HG02678 (cell line): ENCODE results near the gene ATAD3A.

Experiments used
- ATAC-seq: cut with Tn5 transposase; IDR thresholded peaks from one replicate; pipeline ENCODE4 v1.9.1; 2021; ENCODE audit warnings: mild to moderate bottlenecking, moderate library complexity; ENCODE audit not compliant: unreplicated experiment

ATAD3A gene

DNA sequence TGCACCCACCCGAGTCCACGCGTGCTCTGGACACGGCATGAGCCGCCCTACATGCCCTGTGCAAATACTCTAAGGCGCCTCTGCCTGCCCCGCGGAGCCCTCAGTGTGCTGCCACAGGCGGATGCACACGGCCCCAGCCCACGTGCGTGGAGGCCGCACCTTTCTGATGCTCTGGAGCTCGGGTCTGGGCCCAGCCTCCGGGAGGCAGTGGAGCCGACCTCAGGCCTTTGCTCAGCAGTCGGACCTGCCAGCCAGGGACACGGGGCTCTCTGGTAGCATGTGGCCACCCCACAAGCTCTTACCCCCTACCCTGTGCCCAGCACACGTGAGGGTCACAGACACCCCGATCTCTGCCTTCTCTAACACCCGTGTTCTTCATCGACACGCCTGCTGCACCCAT, 26.4 kb downstream of the ATAD3A start:
- ATAC-seq: no peak

DNA sequence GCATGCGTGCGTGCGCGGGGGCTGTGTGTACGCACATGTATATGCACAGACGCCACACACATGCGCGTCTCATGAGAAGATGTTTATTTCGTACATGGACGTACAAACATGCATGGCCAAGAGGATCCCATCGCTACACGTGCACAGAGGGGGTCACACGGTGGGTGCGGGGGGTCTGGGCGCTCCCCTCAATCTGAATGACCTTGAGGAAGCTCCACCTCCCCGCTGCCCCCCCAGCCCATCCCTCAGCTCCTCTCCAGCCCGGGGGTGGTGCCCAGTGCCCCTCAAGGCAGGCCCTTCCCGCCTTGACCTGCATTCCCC, 27.0 kb downstream of the ATAD3A start:
- ATAC-seq: no peak

DNA sequence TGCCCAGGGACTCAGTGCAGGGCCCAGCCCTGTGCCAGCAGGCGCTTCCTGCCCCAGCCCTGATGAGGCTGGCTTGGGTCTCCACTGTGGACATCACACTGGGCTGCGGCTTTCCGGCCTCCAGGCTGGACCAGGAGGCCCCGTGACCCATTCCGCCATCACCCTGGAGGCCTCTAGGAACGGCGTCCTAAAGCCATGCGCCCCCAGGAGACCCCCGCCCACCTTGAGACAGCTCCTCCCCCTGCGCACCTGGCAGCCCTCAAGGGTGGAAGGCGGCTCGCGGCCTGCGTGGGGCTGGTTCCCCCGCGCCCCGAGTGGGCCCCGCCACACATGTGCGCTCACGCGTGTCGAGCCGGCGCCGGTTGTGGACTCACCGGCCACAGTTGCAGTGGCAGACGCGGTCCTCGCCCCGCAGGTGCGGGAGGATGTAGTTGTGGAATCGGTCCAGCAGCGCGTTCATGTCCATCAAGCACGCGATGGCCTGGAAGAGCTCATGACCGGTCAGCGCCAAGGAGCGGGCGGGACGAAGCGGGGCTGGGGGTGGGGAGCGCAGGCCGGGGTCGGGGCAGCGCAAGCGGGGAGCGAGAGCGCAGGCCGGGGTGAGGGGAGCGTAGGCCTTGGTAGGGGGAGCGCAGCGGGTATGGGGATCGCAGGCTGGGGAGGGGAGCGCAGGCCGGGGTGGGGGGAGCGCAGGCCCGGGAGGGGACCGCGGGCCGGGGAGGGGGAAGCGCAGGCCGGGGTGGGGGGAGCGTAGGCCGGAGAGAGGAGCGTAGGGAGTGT, 27.5 kb downstream of the ATAD3A start:
- no peak for ATAC-seq

DNA sequence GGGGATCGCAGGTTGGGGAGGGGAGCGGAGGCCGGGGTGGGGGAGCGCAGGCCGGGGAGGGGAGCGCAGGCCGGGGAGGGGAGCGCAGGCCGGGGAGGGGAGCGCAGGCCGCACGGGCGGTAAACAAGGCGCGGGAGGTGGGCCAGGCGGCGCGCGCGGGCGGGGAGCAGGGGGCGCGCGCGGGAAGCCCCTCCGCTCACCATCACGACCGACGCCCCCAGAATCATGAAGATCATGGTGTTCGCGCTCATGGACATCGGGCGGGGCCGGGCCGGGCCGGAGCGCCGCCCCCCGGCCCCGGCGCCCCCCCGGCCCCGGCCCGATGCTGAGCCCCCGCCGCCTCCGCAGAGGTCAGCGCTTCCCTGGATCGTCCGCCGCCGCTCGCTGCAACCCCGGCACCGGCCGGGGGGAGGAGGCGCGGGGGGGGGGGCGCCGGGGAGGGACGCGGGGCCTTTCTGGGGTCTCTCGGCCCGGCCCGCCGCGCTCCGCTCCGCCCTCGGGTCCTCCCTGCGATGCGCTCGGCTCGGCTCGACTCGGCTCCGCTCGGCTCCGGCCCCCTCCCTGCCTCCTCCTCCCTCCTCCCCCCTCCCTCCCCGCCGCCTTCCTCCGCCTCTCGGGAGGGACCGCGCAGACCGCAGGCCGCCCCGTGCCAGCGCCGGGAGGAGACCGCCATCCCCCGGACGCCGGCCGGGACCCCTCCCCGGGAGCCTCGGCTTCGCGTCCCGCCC, 28.3 kb downstream of the ATAD3A start, which contains the start of gene TMEM240:
Gene TMEM240, minus strand, starts transcription at position 535 of the 728 bp plus-strand sequence. Its CDS starts 278 bp downstream, at position 257.
- no peak for ATAC-seq

DNA sequence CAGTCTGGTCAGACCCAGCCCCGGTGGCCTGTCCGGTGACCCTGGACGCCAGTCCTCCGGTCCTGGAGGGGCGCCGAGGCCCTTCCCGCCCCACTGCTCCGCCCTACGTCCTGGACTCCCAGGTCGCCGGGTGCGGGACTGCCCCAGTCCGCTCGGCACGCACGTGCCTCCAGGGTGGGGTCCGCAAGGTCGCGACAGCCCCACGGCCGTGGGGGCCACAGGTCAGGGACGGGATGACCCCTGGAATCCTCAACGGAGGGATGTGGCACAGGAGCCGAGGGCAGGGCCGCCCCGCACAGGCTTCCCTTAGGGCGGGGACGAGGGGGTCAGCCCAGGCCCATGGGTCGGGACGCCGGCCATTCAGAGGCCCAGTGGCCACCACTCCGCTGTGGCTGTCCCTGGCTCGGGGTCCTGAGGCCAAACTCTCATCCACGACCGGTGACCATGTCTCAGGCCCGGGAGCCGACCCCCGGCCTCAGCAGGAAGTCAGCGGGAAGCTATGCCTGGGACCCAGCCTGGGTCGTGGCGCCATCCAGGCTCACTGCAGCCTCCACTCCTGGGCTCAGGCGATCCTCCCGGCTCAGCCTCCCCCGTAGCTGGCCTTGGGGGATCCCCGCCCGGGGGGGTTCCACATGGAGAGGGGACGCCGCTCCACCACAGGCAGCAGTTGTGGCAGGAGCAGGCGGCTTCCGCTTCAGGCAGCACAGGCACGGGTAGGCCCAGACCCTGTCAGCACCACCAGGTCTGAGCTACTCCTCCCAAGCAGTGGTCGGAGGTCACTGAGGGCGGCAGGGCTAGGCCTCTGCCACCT, 29.1 kb downstream of the ATAD3A start:
- no peak for ATAC-seq

DNA sequence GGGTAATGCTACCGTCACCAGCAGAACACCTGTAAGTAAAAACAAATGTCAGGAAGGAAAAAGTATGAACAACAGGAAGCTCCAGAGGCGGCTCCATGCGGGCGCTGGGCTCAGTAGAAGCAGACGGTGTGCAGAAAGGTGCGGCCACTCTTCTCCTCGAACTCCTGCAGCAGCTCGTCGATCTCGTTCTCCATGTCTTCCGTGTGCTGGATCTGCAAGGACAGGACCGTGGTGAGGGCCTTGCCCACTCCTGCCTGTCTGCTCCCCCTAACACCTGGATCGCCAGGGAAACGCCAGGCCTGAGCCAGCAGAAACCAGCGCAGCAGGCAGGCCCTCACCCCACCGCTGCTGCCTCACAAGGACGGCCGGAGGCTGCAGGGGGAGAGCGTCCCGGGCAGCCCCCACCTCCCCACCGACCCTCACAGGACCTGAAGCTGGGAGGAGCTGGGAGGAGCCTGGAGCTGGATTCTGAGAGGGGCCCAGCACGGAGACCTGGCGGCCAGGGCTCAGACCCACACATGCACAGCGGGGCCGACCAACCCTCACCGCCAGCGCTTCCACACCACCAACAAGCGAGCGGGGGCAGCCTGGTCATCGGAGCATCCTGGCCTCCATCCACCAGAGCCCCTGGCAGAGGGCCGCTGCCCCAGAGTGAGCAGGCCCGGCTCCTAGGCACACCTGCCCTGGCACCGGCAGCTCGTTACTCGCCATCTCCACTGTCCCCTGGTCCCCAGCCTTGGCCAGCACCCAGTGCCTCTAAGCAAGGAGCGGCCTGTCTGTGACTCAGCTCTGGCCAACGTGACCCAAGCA, 30.2 kb downstream of the ATAD3A start:
- no peak for ATAC-seq

DNA sequence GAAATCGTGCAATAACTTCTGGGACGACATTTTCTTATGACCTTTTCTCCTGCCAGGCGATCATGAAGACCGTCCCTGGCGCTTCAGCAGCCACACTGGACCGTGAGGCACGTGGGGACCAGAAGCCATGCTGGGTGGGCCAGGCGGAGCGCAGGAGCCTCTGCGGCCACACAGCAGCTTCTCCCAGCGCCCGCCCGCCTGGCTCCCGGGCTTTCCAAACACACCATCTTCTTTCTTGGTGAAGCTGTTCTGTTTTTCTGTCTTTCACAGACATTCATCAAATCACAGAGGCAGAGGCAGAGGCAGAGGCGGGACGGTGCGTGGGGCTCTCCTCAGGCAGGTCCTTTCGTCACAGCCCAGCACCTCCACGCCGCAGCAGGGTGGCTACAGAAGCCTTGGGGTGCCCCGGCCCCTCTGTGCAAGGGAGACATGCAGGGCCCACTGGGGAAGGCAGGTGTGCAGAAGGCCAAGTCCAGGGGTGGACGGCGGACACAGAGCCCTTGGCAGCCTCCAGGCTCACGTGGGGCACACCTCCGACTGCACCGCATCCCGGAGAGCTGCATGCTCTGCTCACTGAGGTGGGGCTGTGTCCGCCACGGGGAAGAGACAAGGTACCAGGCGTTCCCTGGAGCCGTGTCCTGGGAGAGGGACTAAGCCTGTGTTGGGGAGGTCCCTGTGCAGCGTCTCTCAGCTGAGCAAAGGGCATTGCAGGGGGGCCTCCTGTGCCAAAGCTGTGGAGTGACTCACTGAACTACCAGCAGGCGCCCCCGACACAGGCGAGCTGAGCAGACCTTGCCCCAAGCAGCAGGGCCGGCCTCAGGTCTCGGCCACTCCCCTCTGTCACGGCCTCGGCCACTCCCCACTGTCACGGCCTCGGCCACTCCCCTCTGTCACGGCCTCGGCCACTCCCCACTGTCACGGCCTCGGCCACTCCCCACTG, 31.1 kb downstream of the ATAD3A start:
- ATAC-seq: no peak

DNA sequence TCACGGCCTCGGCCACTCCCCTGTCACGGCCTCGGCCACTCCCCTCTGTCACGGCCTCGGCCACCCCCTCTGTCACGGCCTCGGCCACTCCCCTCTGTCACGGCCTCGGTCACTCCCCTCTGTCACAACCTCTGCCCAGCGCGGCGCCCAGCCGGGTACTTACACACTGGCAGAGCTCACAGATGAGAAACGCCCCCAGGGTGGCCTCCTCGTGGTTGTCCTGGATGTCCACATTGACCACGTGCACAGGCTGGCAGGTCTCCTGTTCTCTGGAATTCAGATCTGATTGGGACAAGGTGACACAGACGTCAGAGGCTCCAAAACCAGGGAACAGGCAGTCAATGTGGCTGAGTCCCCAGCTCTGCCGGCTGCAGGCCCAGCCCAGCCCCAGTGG, 31.7 kb downstream of the ATAD3A start:
- ATAC-seq: no peak

DNA sequence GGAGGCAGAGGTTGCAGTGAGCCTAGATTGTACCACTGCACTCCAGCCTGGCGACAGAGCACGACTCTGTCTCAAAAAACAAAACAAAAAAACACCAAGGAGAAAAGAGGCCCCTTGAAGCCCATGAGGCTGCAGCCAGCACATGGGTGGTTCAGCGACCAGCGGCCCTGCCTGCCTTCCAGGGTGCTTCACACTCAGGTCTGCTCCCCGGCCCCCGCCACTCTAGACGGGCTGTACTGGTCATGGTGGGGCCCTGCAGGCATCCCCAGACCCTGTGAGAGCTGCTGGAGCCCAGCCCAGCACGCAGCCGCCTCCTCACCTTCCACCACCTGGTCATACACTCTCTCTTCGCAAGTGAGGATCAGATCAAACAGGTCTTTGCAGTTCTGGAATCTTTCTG, 32.6 kb downstream of the ATAD3A start:
- no peak for ATAC-seq

DNA sequence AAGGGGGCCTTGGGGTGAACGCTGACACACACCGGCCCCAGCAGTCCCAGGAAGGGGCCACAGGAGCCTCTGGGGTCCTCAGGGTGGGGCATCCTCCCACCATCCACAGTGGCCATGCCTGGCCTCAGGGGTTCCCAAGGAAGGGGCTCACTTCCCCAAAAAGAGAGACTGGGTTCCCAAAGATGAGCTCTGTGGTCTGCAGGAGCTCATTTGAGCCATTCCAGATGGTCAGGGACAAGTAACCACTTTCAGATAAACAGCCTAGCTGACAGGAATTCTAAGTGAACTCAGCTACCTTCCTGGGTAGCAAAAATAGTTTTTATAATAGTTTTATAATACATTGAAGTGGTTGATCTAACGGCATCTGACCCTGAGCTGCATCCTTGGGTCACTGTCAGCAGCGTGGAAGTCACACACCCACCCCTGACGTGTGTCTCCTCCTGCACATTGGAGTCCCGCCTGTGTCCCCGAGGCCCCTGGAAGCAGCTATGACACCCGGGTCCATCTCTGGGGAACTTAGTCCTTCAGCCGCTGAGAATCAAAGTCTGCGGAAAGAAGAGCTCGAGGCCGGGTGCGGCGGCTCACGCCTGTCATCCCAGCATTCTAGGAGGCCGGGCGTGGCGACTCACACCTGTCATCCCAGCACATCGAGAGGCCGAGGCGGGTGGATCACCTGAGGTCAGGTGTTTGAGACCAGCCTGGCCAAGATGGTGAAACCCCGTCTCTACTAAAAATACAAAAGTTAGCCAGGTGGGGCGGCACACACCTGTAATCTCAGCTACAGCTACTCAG, 34.2 kb downstream of the ATAD3A start:
- no peak for ATAC-seq

DNA sequence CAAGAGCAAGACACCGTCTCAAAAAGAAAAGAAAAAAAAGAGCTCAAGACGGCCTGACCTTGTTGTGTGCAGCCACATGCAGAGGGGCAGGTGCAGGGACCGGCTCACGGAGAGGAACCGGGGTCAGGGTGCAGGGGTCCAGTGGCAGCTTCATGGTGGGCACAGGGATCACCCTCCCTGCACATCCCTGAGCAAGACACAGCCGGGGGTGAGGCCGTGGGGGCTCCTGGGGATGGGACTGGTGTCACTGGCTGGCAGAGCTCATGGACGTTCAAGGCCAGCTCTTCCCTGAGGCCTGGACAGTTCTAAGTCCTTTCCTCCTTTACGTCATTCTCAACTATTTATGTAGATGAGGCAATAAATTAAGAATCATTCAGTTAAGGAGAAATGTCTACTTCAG, 35.0 kb downstream of the ATAD3A start:
- ATAC-seq: no peak

DNA sequence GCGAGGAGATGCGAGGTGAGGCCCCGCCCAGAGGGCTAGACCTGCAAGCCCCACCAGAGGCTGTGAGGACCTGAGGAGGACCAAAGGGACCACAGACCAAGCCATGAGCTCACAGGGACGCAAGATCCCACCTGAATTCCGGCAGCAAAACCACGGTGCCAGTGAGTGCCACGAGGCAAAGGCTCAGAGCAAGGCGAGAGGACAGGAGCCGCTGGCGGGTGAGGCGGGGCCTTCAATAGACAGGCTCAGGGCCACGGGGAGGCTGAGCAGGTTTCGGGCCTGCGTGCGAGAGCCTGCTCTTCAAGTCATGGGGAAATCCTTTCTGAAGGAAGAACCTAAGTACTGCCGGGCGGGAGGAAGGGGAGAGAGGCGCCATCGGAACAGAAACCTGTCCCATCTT, 35.5 kb downstream of the ATAD3A start:
- ATAC-seq: no peak

DNA sequence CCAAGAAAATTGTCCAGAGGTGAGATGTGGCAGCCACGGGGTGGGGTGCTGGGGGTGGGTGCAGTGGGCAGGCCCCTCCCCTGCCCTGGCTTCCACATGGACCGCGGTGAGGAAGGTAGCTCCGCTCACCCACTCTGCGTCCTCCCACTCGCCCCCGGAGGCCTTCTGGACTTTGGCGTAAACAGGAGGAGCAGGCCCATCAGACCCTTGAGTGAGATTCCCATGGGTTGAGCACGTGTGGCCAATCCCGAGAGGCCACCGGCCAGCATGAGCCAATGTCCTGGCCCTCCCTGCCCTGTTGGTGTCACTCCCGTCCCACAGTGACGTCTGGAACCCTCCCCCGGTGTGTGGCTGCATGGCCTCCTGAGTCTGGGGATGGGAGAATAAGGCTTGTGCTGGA, 36.6 kb downstream of the ATAD3A start:
- ATAC-seq: no peak

DNA sequence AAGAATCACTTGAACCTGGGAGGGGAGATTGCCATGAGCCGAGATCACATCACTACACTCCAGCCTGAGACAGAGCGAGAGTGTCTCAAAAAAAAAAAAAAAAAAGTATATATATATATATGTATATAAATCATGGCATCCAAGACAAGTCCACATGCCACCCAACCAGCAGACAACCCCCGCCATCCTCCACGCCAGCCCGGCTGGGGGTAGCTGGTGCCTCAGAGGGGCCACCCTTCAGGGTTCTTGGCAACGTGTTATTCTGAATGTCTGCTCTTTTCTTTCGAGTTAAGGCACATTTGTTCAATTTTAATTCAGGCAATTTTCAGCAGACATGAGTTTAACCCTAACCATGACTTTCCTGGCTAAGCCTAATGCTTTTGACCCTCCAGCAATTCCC, 38.1 kb downstream of the ATAD3A start:
- no peak for ATAC-seq

DNA sequence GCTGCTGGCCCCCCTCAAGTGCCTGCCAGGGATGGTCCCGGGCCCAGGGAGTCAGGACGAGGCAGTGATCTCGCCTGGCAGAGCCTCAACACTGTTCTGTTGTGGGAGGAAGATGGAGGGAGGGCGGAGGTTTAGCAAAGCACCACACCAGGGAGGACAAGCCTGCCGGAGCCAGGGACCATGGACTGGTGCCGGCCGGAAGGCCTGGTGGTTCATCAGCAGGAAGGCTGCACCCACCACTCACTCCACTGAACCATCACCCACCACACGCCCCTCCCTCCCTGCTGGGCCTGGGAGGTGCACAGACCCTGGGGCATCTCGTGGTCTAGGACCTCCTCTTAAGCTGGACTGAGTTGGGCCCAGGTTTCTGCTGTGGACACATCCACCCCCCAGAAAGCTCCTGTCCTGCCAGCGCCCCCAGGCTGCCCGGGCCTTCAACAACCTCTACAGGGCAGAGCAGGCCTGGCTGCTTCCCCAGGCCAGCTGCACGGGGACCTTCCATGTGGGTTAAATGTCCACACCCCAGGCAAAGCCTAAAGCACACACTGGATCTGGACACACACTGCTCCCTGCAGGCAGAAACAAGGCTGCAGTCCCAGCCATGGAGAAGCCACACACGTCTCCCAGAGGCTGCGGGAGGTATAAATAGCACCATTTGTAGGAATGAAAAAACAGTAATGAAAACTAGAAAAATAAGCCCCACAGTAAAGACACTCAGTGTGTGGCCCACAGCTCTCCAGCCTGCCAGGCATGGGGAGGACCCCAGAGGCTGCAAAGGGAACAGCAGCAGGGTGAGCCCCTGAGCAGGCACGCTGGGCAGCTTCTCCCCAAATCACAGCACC, 38.9 kb downstream of the ATAD3A start:
- no peak for ATAC-seq

DNA sequence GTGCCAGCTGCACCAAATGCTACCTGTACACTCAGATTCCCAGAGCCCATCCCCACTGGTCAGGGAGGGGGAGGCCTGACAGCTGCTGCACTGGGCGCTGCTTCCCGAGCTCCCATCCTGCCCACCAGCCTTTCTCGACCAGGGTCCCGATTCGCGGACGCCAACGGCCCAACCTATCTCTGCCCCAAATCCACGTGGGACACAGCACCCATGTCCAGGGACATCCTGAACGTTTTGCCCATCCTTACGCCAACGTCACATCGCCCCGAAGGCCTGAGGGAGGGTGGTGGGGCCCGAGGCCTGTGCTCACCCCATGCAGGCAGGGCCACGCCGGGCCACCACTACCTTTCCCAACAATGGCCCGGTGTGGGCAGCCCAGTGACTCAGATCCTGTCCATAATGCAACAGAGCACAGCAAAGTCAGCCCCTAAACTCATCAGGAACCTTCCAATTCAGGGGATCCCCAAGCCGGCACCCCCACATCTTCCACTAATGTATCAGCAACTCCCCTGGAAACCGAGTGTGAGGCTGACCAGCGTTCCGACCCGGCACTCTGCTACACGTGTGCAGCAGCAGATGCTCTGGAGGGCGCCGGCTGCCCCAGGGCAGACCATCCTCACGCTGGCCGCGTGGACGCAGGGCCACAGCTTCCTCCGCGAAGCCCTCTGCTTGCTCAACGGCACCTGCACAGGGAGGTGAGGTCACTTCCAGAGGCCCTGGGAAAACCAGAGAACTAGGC, 39.7 kb downstream of the ATAD3A start:
- no peak for ATAC-seq

DNA sequence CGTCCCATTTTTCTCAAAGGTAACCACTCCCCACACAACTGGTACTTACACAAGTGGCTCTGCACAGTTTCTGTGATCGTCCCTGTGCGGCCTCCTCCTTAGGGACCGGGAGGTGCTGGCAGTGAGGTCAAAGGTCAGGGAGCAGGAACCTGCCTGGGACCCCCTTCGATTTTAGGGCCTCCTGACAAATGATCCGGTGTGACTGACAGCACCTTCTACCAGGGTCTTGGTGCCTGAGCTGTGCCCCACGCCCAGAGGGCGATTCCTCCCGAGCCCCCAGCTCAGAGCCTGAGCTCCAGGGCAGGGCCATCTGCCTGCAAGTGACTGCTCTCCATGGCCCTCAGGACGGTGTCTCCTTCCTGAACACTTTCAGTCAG, 40.3 kb downstream of the ATAD3A start:
- no peak for ATAC-seq
